Stimulated activated CD8-positive, alpha-beta memory T cell treated with anti-CD3 and anti-CD28 coated beads, Interleukin-7, amount 100 ng/mL, for 24 hours (primary cell): ENCODE measurements around the gene DRICH1.
"Not testable (repeated sequence)": the region's sequence is repeated elsewhere in the genome, so short reads cannot be mapped to it uniquely, and the experiment has no call there.

Experiments used
- DNase-seq: peaks from one replicate; pipeline ENCODE4 v3.0.0-alpha.2; 2020; ENCODE audit warnings: low read depth

DRICH1 gene, protein sequence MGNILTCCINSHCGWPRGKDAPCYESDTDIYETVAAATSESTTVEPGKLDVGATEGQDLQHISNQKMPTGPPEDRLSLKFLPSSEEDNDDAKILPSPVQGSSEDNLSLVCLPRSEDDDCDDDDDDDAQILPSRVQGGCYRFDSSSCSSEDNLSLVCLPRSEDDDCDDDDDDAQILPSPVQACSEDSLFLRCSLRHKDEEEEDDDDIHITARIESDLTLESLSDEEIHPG

DNA sequence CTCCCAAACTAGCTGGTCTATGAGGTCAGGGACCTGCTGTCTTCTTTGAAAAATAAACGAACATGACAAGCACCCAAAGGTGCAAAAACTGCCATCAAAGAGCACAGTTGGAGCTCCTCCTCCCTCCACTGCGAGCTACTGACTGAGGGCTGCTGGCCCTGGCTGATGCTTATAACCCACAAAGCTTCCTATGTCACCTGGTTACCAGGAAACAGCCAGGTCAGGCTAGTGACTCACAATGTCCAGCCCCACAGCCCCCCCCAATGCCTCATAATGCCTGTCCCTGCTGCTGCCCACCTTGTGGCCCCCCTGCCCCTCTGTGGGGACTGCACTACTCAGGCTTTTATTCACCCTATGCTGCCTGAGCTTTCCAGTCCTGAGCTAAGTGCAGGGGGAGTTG is at the start of gene DRICH1:
TSS of gene DRICH1 (minus strand) at position 144 of the 400 bp plus-strand sequence. CDS start 298 bp downstream, outside the sequence.
- DNase-seq = no peak

DNA sequence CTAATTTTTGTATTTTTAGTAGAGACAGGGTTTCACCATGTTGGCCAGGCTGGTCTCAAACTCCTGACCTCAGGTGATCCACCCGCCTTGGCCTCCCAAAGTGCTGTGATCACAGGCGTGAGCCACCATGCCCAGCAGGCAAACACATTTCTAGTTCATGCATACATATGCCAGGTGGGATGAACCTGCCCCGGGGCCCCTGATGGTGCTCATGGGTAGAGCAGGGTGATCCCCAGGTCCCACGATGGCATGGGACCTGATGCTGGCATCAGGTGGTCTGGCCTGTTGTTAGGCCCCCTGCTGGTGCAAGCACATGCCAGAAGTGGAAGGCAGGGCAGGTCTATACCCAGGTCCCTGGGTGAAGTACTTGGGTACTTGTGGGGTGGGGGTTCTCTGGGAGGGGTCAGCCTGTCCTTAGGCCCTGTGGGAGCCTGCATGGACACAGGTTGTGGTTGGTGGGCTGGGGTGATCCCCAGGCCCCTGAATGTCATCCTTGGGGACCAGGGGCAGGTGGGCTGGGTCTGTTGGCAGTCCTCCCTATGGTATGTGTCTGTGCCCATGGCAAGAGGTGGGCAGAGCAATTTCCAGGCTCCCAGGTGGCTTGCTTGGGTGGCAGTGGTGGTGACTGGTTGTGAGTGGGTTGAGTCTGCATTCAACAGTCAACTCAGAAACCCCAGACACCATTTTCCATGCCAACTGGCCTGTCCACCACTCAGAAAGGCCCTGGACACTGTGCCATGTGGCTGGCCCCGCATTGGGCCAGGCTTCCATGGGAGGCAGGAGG is 49.1 kb upstream of the DRICH1 start:
- no peak for DNase-seq

DNA sequence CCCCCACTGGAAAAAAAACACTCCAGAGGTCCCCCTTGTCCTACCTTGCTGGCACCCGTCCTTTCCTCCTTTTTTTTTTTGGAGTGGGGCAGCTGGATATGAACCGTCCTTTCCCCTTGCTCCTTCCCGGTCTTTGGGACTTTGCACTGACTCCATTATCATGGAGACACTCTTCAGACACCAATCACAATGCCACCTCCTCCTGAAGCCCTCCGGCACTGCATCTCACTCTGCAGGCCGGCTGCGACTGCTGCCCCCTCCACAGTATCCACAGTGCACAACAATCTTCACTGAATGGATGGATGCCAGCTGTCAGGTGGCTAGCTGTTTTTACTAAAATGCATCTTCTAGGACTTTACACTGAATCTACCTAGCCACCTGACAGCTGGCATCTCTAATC is 46.0 kb upstream of the DRICH1 start:
- DNase-seq = no peak

DNA sequence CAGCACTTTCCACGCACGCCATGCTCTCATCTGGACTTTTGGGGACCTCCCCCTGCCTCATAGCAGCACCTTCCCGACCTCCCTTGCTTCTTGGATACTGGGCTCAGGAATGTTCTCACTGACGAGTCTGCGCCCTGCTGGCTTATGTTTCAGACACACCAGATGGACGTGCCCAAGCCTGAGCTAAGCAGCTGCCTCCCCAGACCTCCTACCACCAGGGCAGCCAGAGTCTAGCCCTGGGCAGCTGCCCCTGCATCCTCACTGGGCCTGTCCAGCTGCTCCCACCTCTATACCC is 45.5 kb upstream of the DRICH1 start:
- DNase-seq = no peak

DNA sequence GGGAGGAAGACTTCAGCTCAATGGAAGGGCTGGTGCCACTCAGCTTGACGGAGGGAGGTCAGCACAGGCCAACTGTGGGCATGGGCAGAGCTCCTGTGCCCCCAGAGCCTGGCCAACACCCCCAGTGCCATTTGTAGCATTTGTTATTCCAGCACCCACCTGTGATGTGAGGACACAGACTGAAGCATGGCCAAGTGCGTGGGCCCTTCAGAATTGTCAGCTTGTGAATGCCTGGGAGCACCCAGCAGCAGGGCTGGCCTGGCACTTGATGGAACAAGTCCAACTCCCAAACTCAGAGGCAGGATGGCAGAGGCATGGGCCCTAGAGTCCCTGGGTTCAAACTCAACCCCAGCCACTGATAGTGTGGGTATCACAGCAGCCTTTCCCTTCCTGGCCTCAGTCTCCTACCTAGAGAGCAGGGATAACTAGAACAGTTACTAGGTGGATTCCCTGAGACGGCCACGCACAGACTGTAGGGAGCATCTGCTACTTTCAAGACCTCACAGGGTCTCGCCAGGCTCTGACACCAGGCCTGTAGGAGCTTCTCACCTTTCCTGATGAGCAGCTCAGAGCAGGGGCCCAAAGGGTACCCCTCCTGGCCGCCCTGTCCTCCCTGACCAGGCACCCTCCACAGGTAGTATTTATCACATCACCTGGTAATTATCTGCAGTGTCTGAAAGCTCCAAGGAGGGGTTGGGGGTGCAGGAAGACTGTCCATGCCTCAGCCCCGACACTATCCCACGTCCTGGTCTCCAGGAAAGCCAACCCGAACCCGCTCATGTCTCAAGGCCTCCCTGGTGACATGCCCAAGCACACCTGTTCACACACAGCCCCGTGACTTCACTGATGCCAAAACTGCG is 45.0 kb upstream of the DRICH1 start:
- not testable (repeated sequence) for DNase-seq

DNA sequence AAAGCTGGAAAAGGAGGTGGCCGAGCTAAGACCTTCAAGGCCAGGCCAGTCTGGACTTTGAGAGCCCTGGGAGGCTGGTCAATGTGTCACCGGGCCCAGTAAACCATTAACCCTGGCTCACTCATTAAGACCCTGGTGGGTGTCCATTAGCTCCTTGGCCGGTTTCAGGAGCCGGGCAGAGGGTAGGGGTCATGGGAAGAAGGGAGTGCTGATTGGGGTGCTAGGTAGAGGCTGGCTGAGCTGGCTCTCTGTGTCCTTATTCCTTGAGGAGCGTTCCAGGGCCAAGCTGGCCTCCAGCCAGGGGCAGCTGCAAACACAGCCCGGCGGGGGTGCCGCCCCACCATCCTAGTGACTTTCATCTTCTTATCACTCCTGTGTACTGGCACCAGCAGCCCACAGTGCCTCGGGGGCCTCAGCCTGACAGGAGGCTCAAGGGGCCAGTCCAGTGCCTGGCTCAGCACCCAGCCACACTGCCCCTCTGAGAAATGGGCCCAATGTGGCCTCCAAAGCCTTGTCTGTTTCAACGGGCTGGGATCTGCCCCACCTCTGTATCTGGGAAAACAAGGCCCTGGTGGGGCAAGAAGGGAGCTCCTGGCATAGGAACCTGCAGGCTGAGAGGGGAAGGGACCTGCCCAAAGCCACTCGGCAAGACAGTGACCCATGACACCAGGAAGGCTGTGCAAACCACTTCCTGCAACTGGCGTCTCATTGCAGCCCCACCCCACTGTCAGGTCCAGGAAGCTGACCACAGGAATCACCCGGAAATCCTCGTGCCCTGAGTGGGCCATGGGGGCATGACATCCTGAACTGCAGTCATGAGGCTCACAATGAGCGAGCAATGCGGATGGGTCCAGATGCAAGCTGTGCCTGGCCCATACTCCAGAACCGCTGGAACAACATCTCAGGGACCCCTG is 43.6 kb upstream of the DRICH1 start:
- DNase-seq = no peak

DNA sequence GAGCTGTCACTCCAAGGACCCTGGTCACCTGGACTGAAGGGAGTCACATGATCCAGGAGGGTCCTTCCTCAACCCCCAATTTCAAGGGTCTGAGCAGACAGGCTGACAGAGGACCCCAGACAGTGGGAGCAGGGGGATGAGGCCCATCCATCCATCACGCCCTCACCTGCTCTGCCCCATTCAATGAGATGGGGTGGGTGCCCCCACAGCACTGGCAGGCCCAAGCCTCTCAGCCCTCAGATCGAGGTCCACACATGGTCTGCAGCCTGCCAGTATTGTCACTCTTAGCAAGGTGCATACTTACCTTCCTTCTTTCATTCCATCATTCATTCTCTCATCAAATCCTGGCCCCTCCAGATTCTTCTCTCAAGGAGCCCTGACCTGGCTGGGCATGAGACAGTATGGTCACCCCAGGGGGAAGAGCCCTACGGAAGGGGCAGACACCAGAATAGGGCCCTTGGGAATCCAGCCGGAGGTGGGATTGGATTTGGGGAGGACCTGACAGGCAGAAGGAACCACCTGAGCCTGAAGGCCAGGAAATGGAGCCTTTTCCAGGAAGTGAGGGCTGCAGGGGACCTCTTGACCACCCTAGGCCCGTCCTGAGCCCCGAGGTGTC is 42.9 kb upstream of the DRICH1 start:
- DNase-seq = not testable (repeated sequence)

DNA sequence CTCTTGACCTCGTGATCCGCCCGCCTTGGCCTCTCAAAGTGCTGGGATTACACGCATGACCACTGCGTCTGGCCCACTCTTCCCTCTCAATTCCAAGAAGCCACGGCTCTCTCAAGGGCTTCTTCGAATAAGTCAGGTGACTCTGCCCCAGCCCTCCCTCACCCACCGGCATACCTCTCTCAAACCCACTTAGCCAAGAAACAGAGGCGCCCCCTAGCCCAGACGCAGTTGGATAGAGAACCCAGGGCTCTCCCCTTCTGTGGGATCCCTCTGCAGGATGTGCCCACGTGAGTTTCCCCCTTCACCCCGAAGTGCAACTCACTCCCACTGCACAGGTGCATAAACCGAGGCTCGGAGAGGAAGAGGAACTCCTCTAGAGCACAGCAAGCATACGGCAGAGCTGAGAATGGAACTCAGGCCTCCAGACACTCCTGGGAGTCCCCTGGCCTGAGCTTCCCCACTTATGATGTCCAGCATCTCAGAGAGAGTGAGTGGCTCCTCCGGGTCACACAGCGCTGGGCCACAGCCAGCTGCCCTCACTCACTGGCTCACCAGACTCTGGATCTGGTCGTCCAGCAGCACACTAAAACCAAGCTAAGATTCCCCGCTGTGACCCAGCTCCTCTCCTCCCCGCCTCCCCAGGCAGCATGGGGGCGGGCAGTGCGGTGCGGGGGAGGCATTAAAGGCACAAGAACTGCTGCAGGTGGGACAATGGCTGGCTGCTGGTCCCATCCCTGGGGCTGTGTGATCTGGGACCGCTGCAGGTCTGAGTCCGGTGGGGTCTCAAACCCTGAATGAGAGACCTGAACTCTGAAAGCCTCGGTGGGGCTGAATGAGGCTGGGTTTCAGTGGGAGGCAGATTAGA is 41.9 kb upstream of the DRICH1 start:
- no peak for DNase-seq

DNA sequence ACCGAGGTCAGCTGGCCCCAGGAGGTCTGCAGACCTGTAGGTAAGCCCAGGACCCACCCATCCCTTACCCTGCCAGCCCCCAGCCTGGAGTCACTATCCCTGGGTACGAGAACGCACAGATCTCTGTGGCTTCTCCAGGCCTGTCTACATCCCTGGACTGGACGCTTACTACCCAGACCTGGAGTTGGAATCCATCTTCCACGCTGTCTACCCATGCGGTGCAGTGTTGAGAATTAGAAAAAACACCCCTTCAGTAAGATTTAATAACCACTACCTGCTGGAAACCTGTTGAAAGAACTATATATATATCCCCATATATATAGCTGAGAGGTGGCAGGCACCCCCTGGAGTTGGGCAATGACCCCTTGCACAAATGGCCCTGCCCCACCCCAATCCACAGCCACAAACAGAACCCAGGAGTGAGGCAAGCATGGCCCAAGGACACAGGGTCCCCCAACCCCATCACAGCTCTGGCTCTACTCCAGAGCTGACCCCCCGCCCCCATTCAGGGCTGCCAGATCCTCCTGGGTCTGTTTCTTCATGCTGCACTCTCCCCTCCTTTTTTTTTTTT is 41.0 kb upstream of the DRICH1 start:
- no peak for DNase-seq

DNA sequence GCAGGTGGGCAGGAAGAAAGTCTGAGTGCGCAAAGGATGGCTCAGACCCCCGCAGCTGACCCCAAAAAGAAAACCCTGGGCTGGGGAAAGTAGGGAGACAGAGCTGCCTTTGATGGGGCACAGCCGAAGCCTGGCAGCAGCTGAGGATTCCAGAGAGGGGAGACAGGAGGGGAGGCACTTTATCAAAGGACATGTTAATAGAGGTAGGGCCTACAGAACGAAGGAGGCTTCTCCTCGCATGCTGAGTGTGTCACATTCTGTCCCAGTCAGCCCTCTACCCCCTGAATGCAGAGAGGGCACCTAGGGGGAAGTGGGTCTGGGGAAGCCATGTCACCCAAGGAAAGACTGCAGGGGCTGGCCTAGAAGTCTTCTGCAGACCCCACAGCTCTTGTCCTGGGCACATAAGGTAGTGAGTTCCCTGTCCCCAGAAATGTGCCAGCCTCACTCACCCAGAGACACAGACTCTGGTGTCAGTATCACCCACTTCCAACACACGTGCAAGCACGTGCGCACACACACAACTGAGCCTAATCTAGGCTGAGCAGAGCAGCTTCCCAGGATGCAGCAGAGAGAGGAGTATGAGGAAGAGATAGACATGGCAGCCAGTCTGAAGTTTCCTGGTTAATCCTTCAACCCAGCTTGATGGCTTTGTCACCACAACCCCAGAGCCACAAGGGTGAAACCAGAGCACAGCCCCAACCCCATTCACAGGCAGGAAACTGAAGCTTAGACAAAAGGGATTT is 40.4 kb upstream of the DRICH1 start:
- DNase-seq = not testable (repeated sequence)

DNA sequence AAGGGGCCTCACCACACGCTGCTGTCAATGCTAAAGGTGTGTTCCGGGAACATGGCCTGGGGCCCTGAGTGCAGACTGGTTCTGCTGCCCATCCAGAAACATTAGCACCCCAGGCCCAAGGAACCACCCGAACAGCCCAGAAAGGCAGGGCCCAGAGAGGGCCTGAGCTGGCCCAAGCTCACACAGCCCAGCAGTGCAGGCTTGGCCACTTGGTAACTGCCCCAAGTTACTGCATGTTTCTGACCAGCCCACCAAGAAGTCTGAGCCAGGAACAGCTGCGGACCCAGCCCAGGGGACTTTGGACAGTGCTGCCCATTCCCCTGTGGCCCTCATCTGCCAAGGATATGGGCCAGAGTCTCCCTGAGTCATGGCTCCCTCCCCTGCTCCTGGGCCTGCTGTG is 39.3 kb upstream of the DRICH1 start:
- DNase-seq = not testable (repeated sequence)

DNA sequence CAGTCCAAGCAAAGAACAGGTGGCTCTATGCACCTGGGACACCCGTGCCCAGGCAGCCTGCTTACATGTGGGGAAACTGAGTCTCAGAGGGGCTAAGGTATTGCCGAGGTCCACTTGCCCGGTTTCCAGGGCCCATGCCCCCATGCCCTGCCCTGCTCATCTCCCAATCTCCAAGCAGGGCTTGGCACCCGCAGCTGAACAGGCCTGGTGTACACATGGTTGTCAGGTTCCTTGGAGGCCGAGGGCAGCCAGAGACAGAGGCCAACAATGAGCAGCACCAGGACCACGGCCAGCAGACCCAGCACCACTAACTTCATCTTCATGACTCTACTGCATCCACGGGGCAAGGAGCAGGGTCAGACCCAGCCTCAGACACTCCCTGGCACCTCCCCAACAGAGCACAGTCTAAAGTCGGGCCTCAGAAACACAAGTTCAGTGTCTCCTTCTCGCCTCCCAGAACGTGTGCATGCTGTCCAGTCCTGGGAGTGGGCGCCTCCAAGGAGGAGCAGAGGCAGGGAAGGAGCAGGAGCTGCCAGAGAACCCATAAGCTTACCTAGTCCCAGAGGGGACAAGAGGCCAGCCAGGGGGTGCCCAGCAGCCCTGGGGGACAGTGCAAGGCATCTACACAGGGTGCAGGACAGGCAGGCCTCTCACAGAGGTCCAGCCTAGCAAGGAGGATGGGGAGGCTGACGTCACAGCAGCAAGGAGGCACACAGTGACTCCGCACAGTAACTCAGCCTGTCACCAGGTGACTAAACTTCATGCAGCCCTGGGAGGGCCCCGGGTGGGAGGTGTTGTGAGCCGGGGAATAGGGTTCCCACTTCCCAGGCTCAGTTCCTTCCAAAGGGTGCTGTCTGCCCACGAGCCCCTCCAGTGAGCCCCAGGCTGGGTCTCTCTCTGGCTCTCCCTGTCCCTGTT is 38.5 kb upstream of the DRICH1 start:
- DNase-seq = no peak

DNA sequence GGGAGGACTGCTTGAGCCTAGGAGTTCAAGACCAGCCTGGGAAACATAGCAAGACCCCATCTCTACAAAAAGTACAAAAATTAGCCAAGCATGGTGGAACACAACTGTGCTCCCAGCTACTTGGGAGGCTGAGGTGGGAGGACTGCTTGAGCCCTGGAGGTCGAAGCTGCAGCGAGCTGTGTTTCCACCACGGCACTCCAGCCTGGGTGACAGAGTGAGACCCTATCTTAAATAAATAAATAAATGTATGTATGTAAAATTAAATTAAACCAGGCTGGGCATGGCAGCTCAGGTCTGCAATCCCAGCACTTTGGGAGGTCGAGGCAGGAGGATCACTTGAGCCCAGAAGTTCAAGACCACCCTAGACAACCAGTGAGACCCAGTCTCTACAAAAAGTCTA is 28.3 kb upstream of the DRICH1 start:
- not testable (repeated sequence) for DNase-seq

DNA sequence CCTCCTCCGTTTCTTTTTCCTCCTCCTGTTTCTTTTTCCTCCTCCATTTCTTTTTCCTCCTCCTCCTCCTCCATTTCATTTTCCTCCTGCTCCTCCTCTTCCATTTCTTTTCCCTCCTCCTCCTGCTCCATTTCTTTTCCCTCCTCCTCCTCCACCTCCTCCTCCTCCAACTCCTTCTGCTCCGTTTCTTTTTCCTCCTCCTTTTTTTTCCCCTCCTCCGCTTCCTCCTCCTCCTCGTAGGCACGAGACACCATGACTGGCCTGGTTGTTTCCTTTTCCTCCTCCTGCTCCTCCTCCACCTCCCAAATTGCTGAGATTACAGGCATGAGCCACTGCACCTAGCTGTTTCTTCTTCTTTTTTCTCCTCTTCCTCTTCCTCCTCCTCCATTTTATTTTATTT is 25.6 kb upstream of the DRICH1 start:
- no peak for DNase-seq

DNA sequence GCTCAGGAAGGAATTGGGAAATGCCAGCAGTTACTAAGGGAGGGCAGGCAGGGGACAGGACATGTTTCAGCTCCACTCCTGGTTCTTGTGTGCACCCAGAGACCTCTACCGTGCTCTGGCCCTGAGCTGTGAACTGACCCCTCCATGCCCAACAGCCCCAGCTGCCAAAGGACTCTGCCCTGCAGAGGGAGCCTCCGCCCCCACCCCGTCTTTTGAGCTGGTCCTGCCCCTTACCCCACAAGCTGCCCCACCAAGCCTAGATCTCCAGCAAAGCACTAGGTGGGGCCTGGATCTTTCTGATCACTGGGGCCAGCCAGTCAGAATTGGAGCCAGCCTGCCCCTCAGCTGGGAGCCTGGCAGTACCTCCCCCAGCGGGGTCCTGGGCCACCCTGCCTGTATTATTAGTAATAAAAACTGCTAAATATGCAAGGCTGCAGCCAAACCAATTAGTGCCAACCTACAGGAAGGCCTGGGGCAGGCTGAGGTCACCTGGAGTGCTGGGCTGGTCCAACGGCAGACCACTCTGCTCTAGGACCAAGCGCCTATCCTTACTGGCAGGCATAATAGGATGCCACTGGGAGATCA is 23.9 kb upstream of the DRICH1 start:
- no peak for DNase-seq

DNA sequence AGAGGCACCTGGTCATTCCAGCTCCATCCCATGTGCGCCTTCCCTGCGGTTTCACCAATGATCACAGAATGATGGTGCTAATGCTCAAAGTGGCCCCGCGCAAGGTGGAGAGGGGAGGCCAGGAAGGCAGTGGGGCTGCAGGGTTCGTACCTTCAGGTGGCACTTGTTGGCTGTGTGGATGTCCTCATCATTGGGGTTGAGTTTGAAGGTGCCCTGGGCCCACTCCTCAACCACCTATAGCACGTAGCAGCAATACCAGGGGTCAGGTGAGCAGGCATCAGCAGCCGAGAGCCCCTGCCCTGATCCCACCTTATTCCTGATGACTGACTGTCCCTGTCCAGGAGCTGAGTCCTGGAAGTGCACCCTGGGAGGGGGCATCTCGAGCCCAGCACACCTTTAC is 20.6 kb upstream of the DRICH1 start:
- no peak for DNase-seq

DNA sequence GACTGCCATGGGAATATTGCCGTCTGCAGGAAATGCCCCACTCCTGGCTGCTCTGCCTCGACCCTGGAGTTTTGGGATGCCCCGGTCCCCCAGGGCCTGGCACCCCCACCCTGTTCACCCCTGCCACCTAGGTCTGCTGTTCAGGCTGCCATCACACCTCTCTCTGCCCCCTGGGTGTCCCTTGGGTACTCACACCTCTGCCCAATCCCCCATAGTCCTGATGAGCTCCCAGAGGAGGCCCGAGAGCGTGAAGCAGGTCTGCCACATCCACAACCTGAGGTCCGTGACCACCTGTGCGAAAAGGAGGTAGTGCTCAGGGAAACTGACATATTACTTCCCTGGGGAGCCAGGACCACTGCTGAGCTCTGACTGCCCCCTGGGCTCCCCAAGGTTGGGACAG is 20.2 kb upstream of the DRICH1 start:
- no peak for DNase-seq

DNA sequence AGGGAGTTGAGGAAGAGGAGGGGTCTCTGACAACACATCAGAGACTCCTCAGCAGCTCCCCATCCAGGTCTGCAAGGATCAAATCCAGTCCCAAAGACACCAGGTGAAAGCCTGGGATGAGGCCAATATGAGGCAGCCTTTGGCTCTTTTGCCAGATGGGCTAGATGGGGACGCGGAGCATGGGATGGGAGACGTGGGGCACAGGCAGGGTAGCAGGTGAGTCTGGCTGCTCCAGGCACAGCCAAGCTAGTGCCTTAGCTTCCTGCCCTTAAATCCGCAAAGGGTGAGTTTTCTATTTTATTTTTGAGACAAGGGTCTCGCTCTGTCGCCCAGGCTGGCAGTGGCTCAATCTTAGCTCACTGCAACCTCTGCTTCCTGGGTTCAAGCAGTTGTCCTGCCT is 19.6 kb upstream of the DRICH1 start:
- DNase-seq = no peak
